Mesenchymal stem cell (in vitro differentiated cells and primary cell): ENCODE results near the gene PLK3.

Experiments
- DNase-seq: peaks from one replicate; pipeline ENCODE4 v3.0.0-alpha.2; 2013
- H2AFZ ChIP-seq: one replicate; pipeline ENCODE4 v1.6.1; 2013; ENCODE audit warnings: low read depth, mild to moderate bottlenecking, control low read depth, inconsistent platforms, low read length, moderate library complexity
- H2AK5ac ChIP-seq: 2 replicates; pipeline ENCODE4 v1.6.1; 2013; ENCODE audit warnings: low read length, moderate library complexity, mild to moderate bottlenecking, inconsistent platforms; ENCODE audit not compliant: severe bottlenecking
- H2BK120ac ChIP-seq: one replicate; pipeline ENCODE4 v1.6.1; 2013; ENCODE audit warnings: low read depth, mild to moderate bottlenecking, inconsistent platforms, low read length, moderate library complexity
- H2BK12ac ChIP-seq, 2 experiments: one replicate each; pipeline ENCODE4 v1.6.1; 2013; ENCODE audit warnings: inconsistent platforms in 2 of 2, low read length in 2 of 2, mild to moderate bottlenecking in 2 of 2, moderate library complexity in 2 of 2, control low read depth in 1 of 2
- H2BK15ac ChIP-seq: one replicate; pipeline ENCODE4 v1.6.1; 2013; ENCODE audit warnings: mild to moderate bottlenecking, low read depth, inconsistent platforms; ENCODE audit not compliant: poor library complexity, severe bottlenecking
- H2BK5ac ChIP-seq: 2 replicates; pipeline ENCODE4 v1.6.1; 2013; ENCODE audit warnings: low read depth, mild to moderate bottlenecking, low read length, control low read depth, inconsistent platforms; ENCODE audit not compliant: poor library complexity, severe bottlenecking
- H3K14ac ChIP-seq, 2 experiments: one replicate each; pipeline ENCODE4 v1.6.1; 2013; ENCODE audit warnings: inconsistent platforms in 2 of 2, low read length in 2 of 2, control low read depth in 1 of 2, mild to moderate bottlenecking in 1 of 2, moderate library complexity in 1 of 2
- H3K18ac ChIP-seq, 2 experiments: one replicate each; pipeline ENCODE4 v1.6.1; 2013; ENCODE audit warnings: inconsistent platforms in 2 of 2, low read length in 2 of 2, control low read depth in 1 of 2, low read depth in 1 of 2, mild to moderate bottlenecking in 1 of 2
- H3K23ac ChIP-seq, 2 experiments: one replicate each; pipeline ENCODE4 v1.6.1; 2013; ENCODE audit warnings: inconsistent platforms in 2 of 2, low read length in 2 of 2, mild to moderate bottlenecking in 2 of 2, moderate library complexity in 2 of 2, control low read depth in 1 of 2
- H3K27ac ChIP-seq: 2 replicates; pipeline ENCODE4 v1.5.1; 2013; ENCODE audit warnings: mild to moderate bottlenecking, moderate library complexity, low read length, control low read depth, inconsistent platforms; ENCODE audit not compliant: poor library complexity, severe bottlenecking
- H3K27me3 ChIP-seq, 2 experiments: 2 replicates each; pipeline versions ENCODE4 v1.6.1 to v1.7.0; 2013; ENCODE audit warnings: low read length in 2 of 2, mild to moderate bottlenecking in 2 of 2, moderate library complexity in 2 of 2, control low read depth in 1 of 2, inconsistent platforms in 1 of 2; ENCODE audit not compliant: control insufficient read depth in 1 of 2, insufficient read depth in 1 of 2
- H3K36me3 ChIP-seq, 2 experiments: 2 replicates each; pipeline versions ENCODE4 v1.6.1 to v1.7.0; 2013; ENCODE audit warnings: low read length in 2 of 2, control low read depth in 1 of 2, inconsistent platforms in 1 of 2, low read depth in 1 of 2, mild to moderate bottlenecking in 1 of 2; ENCODE audit not compliant: insufficient read depth in 2 of 2, control insufficient read depth in 1 of 2
- H3K4ac ChIP-seq, 2 experiments: one replicate each; pipeline ENCODE4 v1.6.1; 2013; ENCODE audit warnings: inconsistent platforms in 2 of 2, low read length in 2 of 2, mild to moderate bottlenecking in 2 of 2, moderate library complexity in 2 of 2, control low read depth in 1 of 2, low read depth in 1 of 2
- H3K4me1 ChIP-seq: 2 replicates; pipeline ENCODE4 v1.6.1; 2013; ENCODE audit warnings: low read depth, low read length, control low read depth; ENCODE audit not compliant: control insufficient read depth, insufficient read depth
- H3K4me2 ChIP-seq: 2 replicates; pipeline ENCODE4 v1.6.1; 2013; ENCODE audit warnings: low read length, mild to moderate bottlenecking, inconsistent platforms; ENCODE audit not compliant: poor library complexity, severe bottlenecking
- H3K4me3 ChIP-seq, 2 experiments: 2 replicates each; pipeline versions ENCODE4 v1.5.1 to v1.7.0; 2013; ENCODE audit warnings: low read length in 2 of 2, mild to moderate bottlenecking in 2 of 2, control low read depth in 1 of 2, low read depth in 1 of 2; ENCODE audit not compliant: insufficient read depth in 1 of 2
- H3K79me1 ChIP-seq: replicated peaks from 2 replicates; pipeline ENCODE4 v1.6.1; 2013; ENCODE audit warnings: mild to moderate bottlenecking, control low read depth, low read length, inconsistent platforms; ENCODE audit not compliant: poor library complexity, severe bottlenecking
- H3K9ac ChIP-seq: 2 replicates; pipeline ENCODE4 v1.7.0; 2013; ENCODE audit warnings: mild to moderate bottlenecking, low read length, moderate library complexity
- H3K9me3 ChIP-seq: 2 replicates; pipeline ENCODE4 v1.7.0; 2013; ENCODE audit warnings: mild to moderate bottlenecking, low read length; ENCODE audit not compliant: control insufficient read depth
- H4K8ac ChIP-seq: one replicate; pipeline ENCODE4 v1.6.1; 2013; ENCODE audit warnings: inconsistent platforms, mild to moderate bottlenecking, low read length, moderate library complexity
- H4K91ac ChIP-seq: one replicate; pipeline ENCODE4 v1.6.1; 2013; ENCODE audit warnings: mild to moderate bottlenecking, low read length, inconsistent platforms
- WGBS: methylation state at CpG from one replicate; pipeline ENCODE4 v1.1.7; 2013; ENCODE audit warnings: mixed read lengths; 5-methylcytosine and 5-hydroxymethylcytosine counted together

The PLK3 gene

DNA sequence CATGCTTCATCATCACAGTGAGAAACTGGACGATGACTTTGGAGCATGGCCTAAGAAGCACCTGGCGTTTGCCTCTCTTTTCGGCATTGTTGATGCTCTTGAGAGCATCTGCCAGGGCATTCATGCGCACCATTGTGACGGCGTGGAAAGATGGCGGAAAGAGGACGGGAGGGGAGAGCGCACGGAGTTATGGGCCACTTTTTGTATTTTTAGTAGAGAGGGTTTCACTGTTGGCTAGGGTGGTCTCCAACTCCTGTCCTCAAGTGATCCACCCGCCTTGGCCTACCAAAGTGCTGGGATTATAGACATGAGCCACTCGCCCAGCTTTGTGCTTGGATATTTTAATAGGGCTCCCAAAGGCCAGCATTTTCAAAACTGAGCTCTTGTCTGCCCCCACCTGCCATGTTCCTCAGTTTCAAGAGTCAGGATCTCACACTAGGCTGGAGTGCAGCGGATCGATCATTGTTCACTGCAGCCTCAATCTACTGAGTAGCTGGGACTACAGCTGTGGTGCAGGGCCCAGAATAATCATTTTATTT lies 19.5 kb upstream of the PLK3 start:
- H3K4me2 ChIP-seq: no peak overlapping the region
- no peak overlapping the region for H2BK120ac ChIP-seq
- 93% methylated on average over 14 of the region's 14 CpGs for WGBS

DNA sequence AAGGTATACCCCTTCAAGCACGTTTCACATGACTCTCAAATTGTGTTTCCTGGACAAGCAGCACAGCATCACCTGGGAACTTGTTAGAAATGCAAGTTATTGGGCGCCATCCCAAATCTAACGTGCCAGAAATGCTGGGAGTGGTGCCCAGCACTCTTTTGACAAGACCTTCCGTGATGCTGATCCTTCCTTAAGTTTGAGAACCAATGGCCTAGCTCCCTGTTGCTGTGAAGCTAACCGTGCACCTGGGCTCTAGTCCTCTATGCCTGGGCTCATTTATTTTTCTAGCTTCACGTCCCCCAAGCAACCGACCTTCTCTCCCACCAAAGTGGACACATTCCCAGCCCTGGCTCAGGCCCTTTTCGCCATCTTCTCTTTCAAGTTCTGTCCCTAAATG lies 16.5 kb upstream of the PLK3 start:
- 71% methylated on average over 7 of the region's 8 CpGs for WGBS

More for the DNA sequence above, 19.5 kb upstream of the PLK3 start:
- no peak for DNase-seq
- Histone ChIP-seq H3K9me3 (no peaks in the 10 kb centered on the region), H2BK12ac (no peak overlapping the region), H3K4me1 (peaks cover 39% of the 10 kb centered on the region), H3K79me1 (no peaks in the 10 kb centered on the region), H2BK15ac (no peak overlapping the region), H2AFZ (no peak overlapping the region), H3K36me3 (peaks cover 46 to 54% of the 10 kb centered on the region in 2 experiments), H3K9ac (no peak overlapping the region), H3K4ac (no peak overlapping the region), H3K27me3 (peaks cover 0 to 6% of the 10 kb centered on the region in 2 experiments), H2BK5ac (no peak overlapping the region), H3K23ac (no peak overlapping the region), H3K27ac (no peak overlapping the region), H3K4me3 (no peak overlapping the region), H3K18ac (no peak overlapping the region), H3K14ac (no peak overlapping the region), H2AK5ac (no peak overlapping the region), H4K8ac (no peak overlapping the region), H4K91ac (no peak overlapping the region)

DNA sequence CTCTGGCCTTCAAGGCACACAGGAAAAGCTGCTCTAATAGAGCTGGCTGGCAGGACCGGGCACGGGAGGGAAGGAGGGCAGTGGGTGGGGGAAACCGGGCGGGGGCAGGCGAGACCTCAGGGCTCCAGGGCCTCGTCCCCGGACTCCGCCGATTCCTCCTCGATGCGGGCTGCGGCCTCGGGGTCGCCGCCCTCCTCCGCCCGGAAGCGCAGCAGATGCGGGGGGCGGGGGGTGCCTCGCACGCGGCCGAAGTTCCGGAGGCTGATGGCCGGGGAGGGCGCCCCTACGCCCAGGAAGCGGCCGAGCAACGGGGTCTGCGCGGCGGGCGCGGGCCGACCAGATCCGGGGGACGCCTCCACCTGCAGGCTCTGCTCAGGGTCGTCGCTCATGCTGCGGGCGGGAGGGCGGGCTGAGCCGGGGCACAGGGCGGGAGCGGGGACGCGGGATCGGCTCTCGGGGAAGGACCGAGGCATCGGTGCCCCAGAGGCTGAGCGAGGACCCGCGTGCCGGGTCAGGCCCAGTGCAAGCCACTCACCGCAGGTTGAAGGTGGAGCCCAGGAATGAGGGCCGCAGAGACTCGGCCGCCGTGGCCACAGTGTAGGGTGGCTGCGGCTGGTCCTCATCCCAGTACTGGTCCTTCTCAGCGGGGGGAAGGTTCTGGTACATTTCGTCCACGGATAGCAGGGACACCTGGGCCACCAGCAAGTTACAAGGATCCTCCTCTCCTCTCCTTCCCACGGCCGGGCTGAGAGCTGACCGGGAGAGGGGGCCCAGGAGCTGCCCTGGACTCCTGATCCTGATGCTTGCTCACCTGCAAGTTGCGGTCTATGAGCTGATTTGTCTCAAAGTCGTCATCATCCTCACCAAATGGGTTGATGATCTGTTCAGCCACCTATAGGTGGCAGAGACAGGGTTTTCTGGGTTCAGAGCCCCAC lies 15.8 kb upstream of the PLK3 start:
- H2BK12ac ChIP-seq: peak overlapping the region in 1 of 2 experiments; percentile 81
- H3K9ac ChIP-seq: peak overlapping the region; percentile 41
- no peak overlapping the region for H2BK5ac ChIP-seq
- no peak overlapping the region for H2BK15ac ChIP-seq
- WGBS: 23% methylated on average over 42 of the region's 71 CpGs
- H3K27ac ChIP-seq: no peak overlapping the region
- H3K4me1 ChIP-seq: peaks cover 32% of the 10 kb centered on the region
- peak overlapping the region in 1 of 2 experiments; percentile 89 for H3K14ac ChIP-seq
- H4K8ac ChIP-seq: peak overlapping the region; percentile 94
- H3K27me3 ChIP-seq: peaks cover 0 to 6% of the 10 kb centered on the region in 2 experiments
- peak overlapping the region; percentile 4 to 15 for H3K4ac ChIP-seq
- peak overlapping the region in 1 of 2 experiments; percentile 37 for H3K23ac ChIP-seq
- no peak for DNase-seq
- peak overlapping the region; percentile 9 for H2AK5ac ChIP-seq
- no peaks in the 10 kb centered on the region for H3K79me1 ChIP-seq
- H2BK120ac ChIP-seq: peak overlapping the region; percentile 78
- peak overlapping the region; percentile 4 for H4K91ac ChIP-seq
- peak overlapping the region; percentile 51 for H2AFZ ChIP-seq
- peak overlapping the region; percentile 51 to 62 for H3K4me3 ChIP-seq
- H3K36me3 ChIP-seq: peaks cover 17 to 24% of the 10 kb centered on the region in 2 experiments
- no peaks in the 10 kb centered on the region for H3K9me3 ChIP-seq
- peak overlapping the region; percentile 74 for H3K4me2 ChIP-seq
- peak overlapping the region; percentile 72 to 81 for H3K18ac ChIP-seq

More for the DNA sequence above, 16.5 kb upstream of the PLK3 start:
- Histone ChIP-seq H4K8ac (peak overlapping the region; percentile 94), H3K23ac (peak overlapping the region in 1 of 2 experiments; percentile 37), H3K4me2 (peak overlapping the region; percentile 74), H4K91ac (peak overlapping the region; percentile 4), H2BK12ac (peak overlapping the region in 1 of 2 experiments; percentile 58), H2AK5ac (peak overlapping the region; percentile 45), H3K4me3 (peak overlapping the region; percentile 49 to 51), H3K79me1 (no peaks in the 10 kb centered on the region), H2AFZ (peak overlapping the region; percentile 51), H3K14ac (no peak overlapping the region), H3K18ac (peak overlapping the region; percentile 3 to 81), H3K4ac (no peak overlapping the region), H2BK15ac (no peak overlapping the region), H2BK120ac (no peak overlapping the region), H3K27ac (no peak overlapping the region), H3K4me1 (peaks cover 32% of the 10 kb centered on the region), H3K9ac (peak overlapping the region; percentile 41), H3K27me3 (peaks cover 0 to 6% of the 10 kb centered on the region in 2 experiments), H3K36me3 (peaks cover 23 to 30% of the 10 kb centered on the region in 2 experiments), H2BK5ac (no peak overlapping the region), H3K9me3 (no peaks in the 10 kb centered on the region)
- no peak for DNase-seq

DNA sequence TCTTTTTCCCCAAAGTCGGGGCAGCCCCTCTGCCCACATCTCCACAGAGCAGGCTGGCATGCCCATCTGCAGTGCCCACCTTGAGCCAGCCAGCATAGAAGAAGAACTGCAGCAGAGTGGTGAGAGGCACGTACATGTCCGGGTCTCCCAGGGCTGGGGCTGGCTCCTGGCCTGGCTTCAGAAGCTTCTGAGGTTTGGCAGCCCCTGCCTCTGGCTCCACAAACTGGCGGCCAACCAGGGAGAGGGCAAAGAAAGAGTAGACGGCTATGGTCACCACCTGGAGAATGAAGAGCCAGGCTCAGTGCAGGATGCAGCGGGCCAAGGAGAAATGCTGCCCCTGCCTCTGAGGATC lies 15.2 kb upstream of the PLK3 start:
- H3K79me1 ChIP-seq: no peaks in the 10 kb centered on the region
- H3K18ac ChIP-seq: no peak overlapping the region
- no peak overlapping the region for H2AFZ ChIP-seq
- no peak overlapping the region for H3K9ac ChIP-seq
- H3K36me3 ChIP-seq: peaks cover 11 to 17% of the 10 kb centered on the region in 2 experiments
- H3K23ac ChIP-seq: no peak overlapping the region
- H2BK15ac ChIP-seq: no peak overlapping the region
- H3K27ac ChIP-seq: no peak overlapping the region
- peak overlapping the region in 1 of 2 experiments; percentile 10 for H3K4ac ChIP-seq
- no peak overlapping the region for H2BK12ac ChIP-seq
- no peak overlapping the region for H4K8ac ChIP-seq
- no peak overlapping the region for H3K14ac ChIP-seq
- H2BK5ac ChIP-seq: no peak overlapping the region
- no peak overlapping the region for H4K91ac ChIP-seq
- no peak overlapping the region for H2BK120ac ChIP-seq
- peaks cover 32% of the 10 kb centered on the region for H3K4me1 ChIP-seq
- H2AK5ac ChIP-seq: peak overlapping the region; percentile 67
- H3K4me3 ChIP-seq: no peak overlapping the region
- 96% methylated on average over 6 of the region's 6 CpGs for WGBS
- DNase-seq: no peak
- peaks cover 0 to 6% of the 10 kb centered on the region in 2 experiments for H3K27me3 ChIP-seq
- H3K9me3 ChIP-seq: no peaks in the 10 kb centered on the region
- H3K4me2 ChIP-seq: no peak overlapping the region
